GM12892 (cell line): ENCODE measurements around the gene PPP2R2C.

Experiments
- POLR2A ChIP-seq: IDR thresholded peaks from 2 replicates; pipeline ENCODE4 v1.6.1; 2011; ENCODE audit warnings: low read depth, low read length, control low read depth
- POLR2AphosphoS5 ChIP-seq: IDR thresholded peaks from 2 replicates; pipeline ENCODE4 v1.6.1; 2011; ENCODE audit warnings: low read depth, low read length, control low read depth
- TAF1 ChIP-seq: IDR thresholded peaks from 2 replicates; pipeline ENCODE4 v1.6.1; 2011; ENCODE audit warnings: low read depth, mild to moderate bottlenecking, control low read depth, low read length, borderline replicate concordance

- TF ChIP-seq POLR2A (no peak), POLR2AphosphoS5 (no peak), TAF1 (no peak)
These were observed 114.9 kb downstream of the PPP2R2C start for GRCh38 chr4:6357476-6357875.
